HepG2 (cell line): ENCODE measurements around the gene FBXO9. TPM values are rescaled to one million over a fixed set of nuclear protein-coding genes. Genes with fewer than 3 reads are reported as not detected.

Experiments
- AHDC1 ChIP-seq: sonication (generic); formaldehyde crosslinking; IDR thresholded peaks from 2 replicates; pipeline ENCODE4 v1.5.1; 2020; ENCODE audit warnings: mild to moderate bottlenecking, missing genetic modification reagents, borderline replicate concordance
- ARNT ChIP-seq: fragments of 450-650 bp; IDR thresholded peaks from 2 replicates; pipeline ENCODE4 v1.6.1; 2017
- CEBPB ChIP-seq: IDR thresholded peaks from 2 replicates; pipeline ENCODE4 v1.6.1; 2011; ENCODE audit warnings: low read depth, low read length, improper control_type of control experiment, borderline replicate concordance
- ETS1 ChIP-seq: sonication (generic); formaldehyde crosslinking; IDR thresholded peaks from 2 replicates; pipeline ENCODE4 v1.4.0; 2020; ENCODE audit warnings: missing genetic modification reagents
- HNRNPL ChIP-seq: fragments of 200-400 bp; formaldehyde crosslinking; IDR thresholded peaks from 2 replicates; pipeline ENCODE4 v1.6.1; 2017; ENCODE audit warnings: mild to moderate bottlenecking, low read depth, low read length
- IRF9 ChIP-seq: sonication (generic); formaldehyde crosslinking; IDR thresholded peaks from 2 replicates; pipeline ENCODE4 v1.8.0; 2022; ENCODE audit warnings: missing genetic modification reagents, mild to moderate bottlenecking, borderline replicate concordance
- JUNB ChIP-seq: sonication (generic); formaldehyde crosslinking; IDR thresholded peaks from 2 replicates; pipeline ENCODE4 v1.8.0; 2022; ENCODE audit warnings: missing genetic modification reagents, mild to moderate bottlenecking, borderline replicate concordance
- KAT2B ChIP-seq: fragments of 150-350 bp; IDR thresholded peaks from 2 replicates; pipeline ENCODE4 v1.6.1; 2014; ENCODE audit warnings: low read depth, low read length, borderline replicate concordance
- KLF12 ChIP-seq: sonication (generic); formaldehyde crosslinking; IDR thresholded peaks from 2 replicates; pipeline ENCODE4 v1.4.0; 2020; ENCODE audit warnings: missing genetic modification reagents, borderline replicate concordance
- KLF15 ChIP-seq: sonication (generic); formaldehyde crosslinking; IDR thresholded peaks from 2 replicates; pipeline ENCODE4 v1.8.1; 2023; ENCODE audit warnings: borderline replicate concordance, mild to moderate bottlenecking, inconsistent platforms, missing genetic modification reagents, mixed read lengths
- MLLT10 ChIP-seq: sonication (generic); formaldehyde crosslinking; IDR thresholded peaks from 2 replicates; pipeline ENCODE4 v1.4.0; 2020; ENCODE audit warnings: missing genetic modification reagents
- NCOA5 ChIP-seq: sonication (generic); formaldehyde crosslinking; IDR thresholded peaks from 2 replicates; pipeline ENCODE4 v1.4.0; 2020; ENCODE audit warnings: missing genetic modification reagents
- NR2F1 ChIP-seq, 2 experiments: fragments of 450-650 bp in 1 of 2; formaldehyde crosslinking in 1 of 2; IDR thresholded peaks; 2 replicates each; pipeline versions ENCODE4 v1.5.0 to v1.6.1; 2016 to 2020; ENCODE audit warnings: mild to moderate bottlenecking in 1 of 2, missing compliant biosample characterization in 1 of 2, missing genetic modification reagents in 1 of 2, moderate library complexity in 1 of 2
- REL ChIP-seq: sonication (generic); formaldehyde crosslinking; conservative IDR thresholded peaks from 2 replicates; pipeline ENCODE4 v1.8.0; 2022; ENCODE audit warnings: mild to moderate bottlenecking, missing genetic modification reagents, moderate library complexity
- TBX2 ChIP-seq: sonication (generic); formaldehyde crosslinking; IDR thresholded peaks from 2 replicates; pipeline ENCODE4 v1.5.0; 2020; ENCODE audit warnings: missing genetic modification reagents, mild to moderate bottlenecking, borderline replicate concordance
- TFAP4 ChIP-seq: sonication (generic); IDR thresholded peaks from 2 replicates; pipeline ENCODE4 v1.6.1; 2016; ENCODE audit warnings: low read depth, borderline replicate concordance
- ZFX ChIP-seq: sonication (generic); formaldehyde crosslinking; IDR thresholded peaks from 2 replicates; pipeline ENCODE4 v1.4.0; 2020; ENCODE audit warnings: mild to moderate bottlenecking, low read depth, missing genetic modification reagents, moderate library complexity
- ZNF205 ChIP-seq: IDR thresholded peaks from 2 replicates; pipeline ENCODE4 v1.6.1; 2018; ENCODE audit warnings: missing biosample characterization, missing genetic modification reagents
- ZNF235 ChIP-seq: sonication (generic); formaldehyde crosslinking; IDR thresholded peaks from 2 replicates; pipeline ENCODE4 v1.8.1; 2023; ENCODE audit warnings: mild to moderate bottlenecking, missing genetic modification reagents, borderline replicate concordance
- ZNF260 ChIP-seq: sonication (generic); formaldehyde crosslinking; IDR thresholded peaks from 2 replicates; pipeline ENCODE4 v1.4.0; 2020; ENCODE audit warnings: missing genetic modification reagents, low read depth, mild to moderate bottlenecking, borderline replicate concordance
- ZNF451 ChIP-seq: sonication (generic); formaldehyde crosslinking; IDR thresholded peaks from 2 replicates; pipeline ENCODE4 v1.5.0; 2020; ENCODE audit warnings: mild to moderate bottlenecking, missing genetic modification reagents
- ZNF552 ChIP-seq: sonication (generic); formaldehyde crosslinking; IDR thresholded peaks from 2 replicates; pipeline ENCODE4 v1.9.0; 2022; ENCODE audit warnings: missing genetic modification reagents, mild to moderate bottlenecking, borderline replicate concordance
- ZNF672 ChIP-seq: sonication (generic); formaldehyde crosslinking; IDR thresholded peaks from 2 replicates; pipeline ENCODE4 v1.8.1; 2022; ENCODE audit warnings: missing genetic modification reagents
- ZSCAN29 ChIP-seq: sonication (generic); formaldehyde crosslinking; conservative IDR thresholded peaks from 2 replicates; pipeline ENCODE4 v1.4.0; 2020; ENCODE audit warnings: mild to moderate bottlenecking, missing genetic modification reagents
- polyA plus RNA-seq, 8 experiments: library from polyadenylated mRNA; depleted of rRNA in 3 of 8; stranded (reverse) in 7 of 8; unstranded in 1 of 8; fragments of >200 nt; fragmentation: Illumina TruSeq in 4 of 8; extraction: Trizol in 4 of 8; gene quantifications; 2 replicates each; pipeline versions ENCODE4 v1.2.1 to v1.2.3, GENCODE V29; 2011 to 2016; ENCODE audit warnings: low read depth in 4 of 8, missing spikeins in 1 of 8, mixed read lengths in 1 of 8; ENCODE audit not compliant: insufficient read depth in 1 of 8
- total RNA-seq, 5 experiments: library from RNA; depleted of rRNA; stranded (reverse); fragments of >200 nt; fragmentation: Illumina TruSeq; extraction: Trizol; gene quantifications; 2 replicates each; pipeline ENCODE4 v1.2.3, GENCODE V29; 2016; ENCODE audit warnings: low read depth in 1 of 5

FBXO9 gene
- total and polyA plus RNA-seq, 2 of the 13 experiments (the other 11 are each of a cell fraction or from before 2014, with no cell fraction given) = 64.3 to 98.4 TPM

- TF ChIP-seq AHDC1 (CRISPR knock-in tag) (no peak), HNRNPL (no peak), ZSCAN29 (CRISPR knock-in tag) (no peak), ZNF552 (CRISPR knock-in tag) (no peak), NCOA5 (CRISPR knock-in tag) (no peak), MLLT10 (CRISPR knock-in tag) (no peak), ZNF672 (CRISPR knock-in tag) (no peak), TBX2 (CRISPR knock-in tag) (no peak), ZNF260 (CRISPR knock-in tag) (no peak), ZNF205 (CRISPR knock-in tag) (no peak), ZNF235 (CRISPR knock-in tag) (no peak), ZNF451 (CRISPR knock-in tag) (no peak), KAT2B (no peak), JUNB (CRISPR knock-in tag) (no peak), ZFX (CRISPR knock-in tag) (no peak), ARNT (no peak), KLF15 (CRISPR knock-in tag) (no peak), CEBPB (peak; percentile 76; the same call in 1 of the 2 replicates), REL (CRISPR knock-in tag) (no peak), IRF9 (CRISPR knock-in tag) (no peak), KLF12 (no peak), ETS1 (CRISPR knock-in tag) (no peak), NR2F1 (CRISPR knock-in tag; IDR thresholded peaks at IDR 0.05) (no peak), TFAP4 (no peak)
Observed at GRCh38 chr6:53055873-53056272, 9.3 kb upstream of the FBXO9 start (continued).
